HG03064 (cell line): ENCODE data around the gene TRAPPC10.

Experiments
- ATAC-seq: cut with Tn5 transposase; IDR thresholded peaks from one replicate; pipeline ENCODE4 v1.9.1; 2021; ENCODE audit warnings: low read depth; ENCODE audit not compliant: unreplicated experiment

The TRAPPC10 gene

GRCh38 chr21:43997766-43998742, 14.1 kb upstream of the TRAPPC10 start:
- ATAC-seq = no peak

- ATAC-seq = no peak
These were observed 11.7 kb upstream of the TRAPPC10 start for GRCh38 chr21:44000360-44000759.

- no peak for ATAC-seq
These were observed 9.6 kb upstream of the TRAPPC10 start for GRCh38 chr21:44002511-44002910.

GRCh38 chr21:44003307-44003966, 8.7 kb upstream of the TRAPPC10 start:
- ATAC-seq = no peak

- no peak for ATAC-seq
These were observed 7.0 kb upstream of the TRAPPC10 start for GRCh38 chr21:44005071-44005470.

- no peak for ATAC-seq
These were observed 6.5 kb upstream of the TRAPPC10 start for GRCh38 chr21:44005593-44005992.

- ATAC-seq = no peak
These were observed 6.0 kb upstream of the TRAPPC10 start for GRCh38 chr21:44006017-44006619.

- ATAC-seq = no peak
These were observed 5.5 kb upstream of the TRAPPC10 start for GRCh38 chr21:44006656-44007055.

GRCh38 chr21:44010429-44010828, 1.7 kb upstream of the TRAPPC10 start:
- ATAC-seq = no peak

- ATAC-seq = no peak
These were observed 986 bp upstream of the TRAPPC10 start for GRCh38 chr21:44011123-44011522.

GRCh38 chr21:44012474-44013379, 618 bp downstream of the TRAPPC10 start:
- ATAC-seq = peak; percentile 46

- ATAC-seq = no peak
These were observed 1.4 kb downstream of the TRAPPC10 start for GRCh38 chr21:44013380-44014088.

- ATAC-seq = no peak
These were observed 5.5 kb downstream of the TRAPPC10 start for GRCh38 chr21:44017601-44018000.

- ATAC-seq = no peak
These were observed 6.0 kb downstream of the TRAPPC10 start for GRCh38 chr21:44018127-44018526.

- no peak for ATAC-seq
These were observed 6.9 kb downstream of the TRAPPC10 start for GRCh38 chr21:44018813-44019567.

- ATAC-seq = no peak
These were observed 7.5 kb downstream of the TRAPPC10 start for GRCh38 chr21:44019568-44019958.

- no peak for ATAC-seq
These were observed 8.4 kb downstream of the TRAPPC10 start for GRCh38 chr21:44020551-44020950.

GRCh38 chr21:44021064-44021463, 9.0 kb downstream of the TRAPPC10 start:
- ATAC-seq = no peak

- ATAC-seq = no peak
These were observed 12.1 kb downstream of the TRAPPC10 start for GRCh38 chr21:44024257-44024656.
